HG03469 (cell line): ENCODE data around the gene CNOT1.

ENCODE experiments used
- ATAC-seq: cut with Tn5 transposase; IDR thresholded peaks from one replicate; pipeline ENCODE4 v1.9.1; 2021; ENCODE audit warnings: mild to moderate bottlenecking, moderate library complexity, moderate number of reproducible peaks; ENCODE audit not compliant: unreplicated experiment

The CNOT1 gene

DNA sequence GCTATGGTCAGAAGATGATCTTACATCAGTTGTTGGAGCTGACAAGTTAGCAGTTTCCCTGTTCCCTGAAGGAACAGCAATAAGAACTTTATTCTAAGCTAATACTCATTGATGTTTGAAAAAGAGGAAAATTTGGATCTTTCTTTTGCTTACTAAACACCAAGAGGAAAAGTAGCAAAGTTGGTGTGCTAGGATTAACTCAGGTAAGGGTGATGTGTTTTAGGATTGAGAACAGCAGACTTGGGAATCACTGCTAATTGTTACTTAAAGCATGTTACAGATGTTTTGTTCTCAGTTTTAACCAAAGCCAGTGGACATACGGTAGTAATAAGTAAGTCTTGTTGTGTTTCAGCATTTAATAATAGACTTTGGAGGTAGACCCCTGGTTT is 110.7 kb downstream of the CNOT1 start:
- ATAC-seq: no peak

DNA sequence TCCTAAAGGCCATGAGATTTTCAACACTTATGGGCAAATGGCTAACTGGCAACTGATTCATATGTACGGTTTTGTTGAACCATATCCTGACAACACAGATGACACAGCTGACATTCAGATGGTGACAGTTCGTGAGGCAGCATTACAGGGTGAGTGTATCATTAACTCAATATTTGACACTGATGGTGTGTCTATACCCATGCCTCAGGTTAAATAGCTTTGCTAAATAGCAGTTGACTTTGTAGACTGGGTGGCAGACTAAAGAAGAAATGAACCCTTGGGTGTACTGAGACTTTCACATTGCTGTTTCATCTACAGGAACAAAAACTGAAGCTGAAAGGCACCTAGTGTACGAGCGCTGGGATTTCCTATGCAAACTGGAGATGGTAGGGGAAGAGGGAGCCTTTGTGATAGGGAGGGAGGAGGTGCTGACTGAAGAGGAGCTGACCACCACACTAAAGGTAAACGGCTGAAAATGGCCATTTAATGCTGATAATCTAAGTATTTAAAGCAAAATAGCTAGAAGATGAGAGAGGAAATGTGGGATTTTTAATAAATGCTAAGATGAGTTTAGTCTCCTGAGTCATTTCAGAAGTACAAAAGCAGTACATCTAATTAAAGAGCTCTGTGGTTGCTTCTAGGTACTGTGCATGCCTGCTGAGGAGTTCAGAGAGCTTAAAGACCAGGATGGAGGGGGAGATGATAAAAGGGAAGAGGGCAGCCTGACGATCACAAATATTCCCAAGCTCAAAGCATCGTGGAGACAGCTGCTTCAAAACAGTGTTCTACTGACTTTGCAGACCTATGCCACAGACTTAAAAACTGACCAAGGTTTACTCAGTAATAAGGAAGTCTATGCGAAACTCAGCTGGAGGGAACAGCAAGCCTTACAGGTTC is 111.3 kb downstream of the CNOT1 start:
- peak; percentile 31 for ATAC-seq

DNA sequence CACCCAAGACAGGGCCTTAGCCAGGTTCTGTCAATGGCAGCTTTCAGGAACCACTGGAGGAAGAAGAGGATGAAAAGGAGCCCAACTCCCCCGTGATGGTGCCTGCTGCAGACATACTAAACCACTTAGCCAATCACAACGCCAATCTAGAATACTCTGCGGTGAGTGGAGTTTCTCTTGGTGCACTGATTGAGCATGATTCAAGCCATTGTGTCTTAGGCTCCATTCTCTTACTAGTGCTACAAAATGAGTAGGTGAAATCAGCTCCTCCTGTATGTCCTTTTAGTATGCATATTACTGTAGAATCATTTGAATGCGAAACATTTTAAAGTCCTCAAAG is 112.9 kb downstream of the CNOT1 start:
- no peak for ATAC-seq

DNA sequence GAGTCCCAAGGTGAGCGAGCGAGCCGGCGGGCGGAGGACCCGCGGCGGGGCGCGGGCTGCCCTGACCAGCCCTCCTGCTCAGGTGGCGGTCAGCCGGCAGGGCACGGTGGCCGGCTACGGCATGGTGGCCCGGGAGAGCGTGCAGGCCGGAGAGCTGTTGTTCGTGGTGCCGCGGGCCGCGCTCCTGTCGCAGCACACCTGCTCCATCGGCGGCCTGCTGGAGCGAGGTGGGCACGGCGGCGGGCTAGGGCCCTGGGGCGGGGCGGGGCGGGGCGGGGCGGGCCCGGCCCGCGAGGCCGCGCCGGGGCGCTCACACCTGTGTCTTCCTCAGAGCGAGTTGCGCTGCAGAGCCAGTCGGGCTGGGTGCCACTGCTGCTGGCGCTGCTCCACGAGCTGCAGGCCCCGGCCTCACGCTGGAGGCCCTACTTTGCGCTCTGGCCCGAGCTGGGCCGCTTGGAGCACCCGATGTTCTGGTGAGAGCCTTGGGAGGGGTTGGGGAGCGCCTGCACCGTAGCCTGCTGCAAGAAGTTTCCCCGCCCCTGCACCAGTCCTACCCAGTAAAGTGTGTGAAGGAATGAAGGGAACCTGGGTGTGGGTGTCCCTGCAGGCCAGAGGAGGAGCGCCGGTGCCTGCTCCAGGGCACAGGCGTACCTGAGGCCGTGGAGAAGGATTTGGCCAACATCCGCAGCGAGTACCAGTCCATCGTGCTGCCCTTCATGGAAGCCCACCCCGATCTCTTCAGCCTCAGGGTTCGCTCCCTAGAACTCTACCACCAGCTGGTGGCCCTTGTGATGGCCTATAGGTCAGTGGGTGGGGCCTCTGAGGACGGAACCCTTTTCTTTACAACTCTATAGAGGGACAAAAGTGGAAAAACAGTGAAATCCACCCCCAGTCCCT is 113.5 kb downstream of the CNOT1 start:
- ATAC-seq: peak; percentile 14

DNA sequence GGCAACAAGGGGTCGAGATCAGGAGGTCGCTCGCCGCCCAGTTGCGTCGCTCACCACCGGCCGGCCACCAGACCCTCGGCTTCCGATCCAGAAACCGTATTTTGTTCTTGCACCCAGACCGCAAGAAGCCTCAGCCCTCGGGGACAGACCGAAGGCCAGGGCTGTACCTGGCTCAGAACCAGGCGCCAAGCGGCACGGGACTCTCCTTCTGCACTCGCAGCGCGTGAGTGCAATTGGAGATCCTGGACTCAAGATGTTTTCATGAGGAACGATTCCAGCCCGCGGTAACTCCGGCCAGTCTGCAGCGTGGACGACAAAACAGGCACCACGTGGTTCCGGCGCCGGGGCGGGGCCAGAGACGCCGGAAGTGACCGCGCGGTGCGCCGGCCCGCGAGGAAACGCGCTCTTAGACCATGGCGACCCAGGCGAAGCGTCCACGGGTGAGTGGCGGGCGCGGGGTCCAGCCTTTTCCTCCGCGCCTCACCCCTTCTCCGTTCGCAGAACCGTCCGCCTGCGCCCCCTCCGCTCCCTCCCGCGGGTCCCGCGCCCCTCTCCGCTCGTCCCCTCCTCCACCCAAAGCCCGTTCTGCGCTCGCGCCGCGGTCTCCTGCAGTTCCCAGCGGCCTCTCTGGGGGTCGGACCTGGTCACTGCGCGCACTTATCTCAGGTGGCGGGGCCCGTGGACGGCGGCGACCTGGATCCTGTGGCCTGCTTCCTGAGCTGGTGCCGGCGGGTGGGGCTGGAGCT is 114.3 kb downstream of the CNOT1 start, which contains the start of gene SETD6:
Gene SETD6 (plus strand): TSS at position 393 of the 746 bp plus-strand sequence. CDS start 21 bp downstream, at position 414.
- peak; percentile 50 for ATAC-seq

DNA sequence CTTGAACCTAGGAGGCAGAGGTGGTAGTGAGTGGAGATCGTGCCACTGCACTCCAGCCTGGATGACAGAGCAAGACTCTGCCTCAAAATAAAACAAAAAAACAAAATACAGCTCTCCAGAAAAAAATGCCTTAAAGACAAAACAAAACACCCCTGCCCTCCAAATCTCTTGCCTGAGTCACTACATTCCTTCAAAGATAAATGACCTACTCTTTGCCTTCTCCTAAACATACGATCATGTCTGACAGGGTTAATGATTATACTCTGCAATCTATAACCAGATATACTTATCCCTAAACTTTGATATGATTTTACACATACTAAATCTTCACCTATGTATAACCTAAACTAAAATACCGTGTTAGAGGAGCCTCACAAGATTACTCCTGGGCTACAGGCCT is 115.8 kb downstream of the CNOT1 start:
- no peak for ATAC-seq

DNA sequence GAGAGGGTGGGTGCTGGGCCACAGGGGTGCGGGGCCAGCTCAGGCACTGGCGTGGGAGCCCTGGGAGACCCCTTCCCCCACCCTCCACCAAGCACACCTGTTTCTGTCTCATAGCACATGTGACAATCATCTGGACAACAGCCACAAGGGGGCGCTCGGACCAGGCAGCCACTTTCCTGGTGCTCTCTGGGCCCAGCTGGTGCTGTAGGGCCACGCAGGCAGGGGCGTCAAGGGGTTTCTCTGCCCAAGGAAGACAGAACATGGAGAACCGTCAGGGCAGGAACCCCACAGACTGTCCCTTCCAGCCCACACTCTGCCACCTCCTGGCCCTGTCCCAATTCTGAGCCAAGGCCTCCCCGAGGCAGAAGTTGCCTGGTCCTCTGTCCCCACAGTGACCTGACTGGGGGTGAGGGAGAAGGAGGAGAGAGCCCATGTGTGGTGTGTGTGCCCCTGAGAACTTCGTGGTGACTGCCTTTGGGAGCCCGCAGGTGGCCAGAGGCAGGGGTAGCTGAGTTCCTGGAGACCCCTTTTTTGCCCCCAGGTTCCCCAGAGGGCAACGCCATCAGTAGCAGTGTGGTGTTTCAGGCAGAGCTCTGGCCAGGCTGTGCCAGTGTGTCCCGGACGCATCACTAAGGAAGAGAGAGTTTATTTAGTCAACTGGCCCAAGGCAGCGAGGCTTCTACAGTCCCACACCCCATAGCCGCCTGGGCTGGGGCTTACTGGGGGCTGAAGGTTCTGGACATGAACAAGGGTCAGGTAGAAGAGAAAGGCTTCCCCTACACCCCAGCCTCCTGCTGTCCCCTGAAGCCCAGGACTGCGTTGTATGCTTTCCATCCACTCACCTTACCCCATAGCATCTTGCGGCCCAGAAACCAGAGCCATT is 117.5 kb downstream of the CNOT1 start:
- ATAC-seq: no peak

DNA sequence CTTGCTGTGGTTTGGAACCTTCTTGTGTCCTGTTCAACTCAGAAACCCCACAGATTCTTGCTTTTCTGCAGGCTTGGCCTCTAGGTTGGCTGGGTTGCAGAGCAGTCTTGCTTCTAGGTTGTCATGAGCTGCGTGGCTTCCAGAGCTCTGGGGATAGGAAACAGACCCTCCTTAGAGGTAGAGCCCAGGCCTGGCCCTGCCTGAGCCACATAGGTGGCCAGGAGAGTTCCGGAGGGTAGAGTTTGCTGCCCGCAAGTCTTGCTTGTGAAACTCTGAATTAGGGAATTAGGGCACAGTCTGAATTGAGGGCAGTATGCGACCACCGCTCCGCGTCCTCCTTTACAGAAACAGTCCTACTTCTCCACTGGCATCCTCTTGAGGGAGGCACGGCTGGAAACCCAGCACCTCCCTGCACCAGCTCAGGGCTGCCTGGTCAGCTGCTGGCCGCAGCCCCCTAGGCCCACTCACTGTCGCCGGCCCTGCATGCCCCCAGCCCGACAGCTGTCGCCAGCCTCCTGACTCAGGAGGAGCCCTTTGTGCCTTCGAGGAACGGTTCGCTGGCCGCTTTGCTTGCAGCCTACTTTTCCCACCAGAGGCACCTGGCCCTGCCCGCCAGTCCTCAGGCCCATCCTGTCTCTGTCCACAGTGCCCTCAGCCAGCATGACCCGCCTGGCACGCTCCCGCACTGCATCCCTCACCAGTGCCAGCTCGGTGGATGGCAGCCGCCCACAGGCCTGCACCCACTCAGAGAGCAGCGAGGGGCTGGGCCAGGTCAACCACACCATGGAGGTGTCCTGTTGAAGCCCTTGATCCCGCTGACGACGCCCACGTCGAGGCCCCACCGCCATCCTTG is 118.6 kb downstream of the CNOT1 start:
- ATAC-seq: no peak

DNA sequence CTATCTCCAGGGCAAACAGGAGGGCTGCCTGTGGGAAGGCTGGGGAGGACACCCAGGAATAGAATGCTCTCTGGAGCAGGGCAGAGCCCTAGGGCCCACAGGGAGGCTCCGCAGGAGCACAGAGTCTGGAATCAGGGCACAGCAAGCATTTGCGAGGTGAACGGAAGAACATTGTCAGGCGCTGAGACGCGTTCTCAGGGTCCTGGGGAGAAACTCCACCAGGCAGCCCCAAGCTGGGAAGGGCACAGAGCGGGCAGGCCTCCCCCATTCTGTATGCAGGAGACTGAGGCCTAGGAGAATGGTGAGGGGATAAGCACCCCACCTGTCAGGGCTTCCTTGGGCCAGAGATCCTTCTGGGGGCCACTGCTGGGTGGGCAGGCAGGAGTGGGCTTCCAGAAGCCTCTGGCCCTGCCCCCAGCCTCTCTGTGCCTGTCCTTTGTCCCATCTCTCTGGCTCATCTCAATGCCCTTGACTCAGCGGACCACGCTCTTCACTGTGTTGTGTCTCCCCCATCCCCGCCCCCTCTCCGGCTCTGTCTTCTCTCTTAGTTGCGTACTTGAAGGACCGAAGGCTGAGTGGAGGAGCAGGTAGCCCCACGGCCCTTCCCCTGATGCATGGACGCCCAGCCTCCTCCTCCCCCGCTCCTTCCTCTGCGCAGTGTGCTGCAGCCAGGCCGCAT is 119.4 kb downstream of the CNOT1 start:
- ATAC-seq: no peak

DNA sequence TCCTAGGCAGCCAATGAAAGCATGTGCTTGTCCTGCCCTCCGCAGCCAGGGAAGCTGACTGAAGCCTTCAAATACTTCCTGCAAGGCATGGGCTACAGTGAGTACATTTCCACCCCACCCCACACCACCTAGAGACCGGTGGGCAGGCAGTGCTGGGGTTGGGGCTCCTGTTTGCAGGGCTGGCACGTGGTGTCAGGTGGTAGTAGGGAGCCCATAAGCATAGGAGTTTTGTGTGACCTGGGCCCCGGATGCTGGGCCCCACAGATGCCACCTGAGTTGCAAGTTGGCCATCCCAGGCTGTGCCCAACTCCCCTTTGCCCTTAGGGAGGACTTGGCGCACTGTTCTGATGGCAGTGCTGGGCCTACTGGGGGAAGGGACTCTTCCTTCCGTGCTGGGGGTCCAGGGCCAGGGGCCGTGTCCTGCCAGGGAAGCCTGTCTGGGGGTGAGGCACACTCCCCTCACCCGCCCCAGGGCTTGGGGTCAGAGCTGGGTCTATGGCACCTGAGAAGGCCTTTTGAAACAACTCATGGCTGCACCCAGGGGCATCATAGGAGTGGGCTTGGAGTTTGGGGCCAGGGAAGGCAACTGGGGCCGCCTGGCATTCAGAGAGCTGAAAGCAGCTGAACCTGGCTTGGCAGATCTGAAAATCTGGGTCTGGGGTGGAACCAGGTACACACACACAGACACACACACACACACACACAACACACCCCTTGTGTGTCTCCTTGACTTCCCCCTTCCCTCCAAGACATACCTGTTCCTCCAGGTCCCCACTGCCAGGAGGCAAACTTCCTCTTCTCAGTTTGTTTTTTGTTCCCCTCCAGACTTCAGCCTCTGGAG is 120.2 kb downstream of the CNOT1 start:
- no peak for ATAC-seq

DNA sequence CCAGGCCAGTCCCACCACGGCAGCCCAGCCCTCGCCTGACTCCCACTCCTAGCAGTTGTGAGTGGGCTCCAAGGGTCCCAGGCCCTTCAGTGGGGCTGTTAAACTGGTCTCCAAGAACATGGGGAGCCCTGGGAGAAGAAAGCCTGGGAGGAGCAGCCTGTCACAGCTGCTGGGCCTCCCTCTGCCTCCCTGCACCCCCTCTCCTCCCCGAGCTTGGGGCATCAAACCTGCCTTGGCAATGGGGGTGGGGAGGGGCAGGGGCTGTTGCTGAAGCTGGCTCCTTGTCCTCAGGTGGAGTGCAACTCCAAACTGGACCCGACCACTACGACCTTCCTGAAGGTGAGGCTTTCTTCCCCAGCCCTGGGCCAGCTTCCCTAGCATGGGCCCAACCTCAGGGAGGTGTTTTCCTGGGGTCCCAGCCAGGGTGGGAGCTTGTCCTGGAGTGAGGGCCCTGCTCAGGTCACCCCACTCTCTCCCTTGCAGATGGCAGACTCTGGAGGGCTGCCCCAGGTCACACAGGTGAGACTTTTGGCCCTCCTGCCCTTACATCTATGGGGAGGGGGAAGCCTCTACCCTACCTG is 120.9 kb downstream of the CNOT1 start:
- no peak for ATAC-seq

DNA sequence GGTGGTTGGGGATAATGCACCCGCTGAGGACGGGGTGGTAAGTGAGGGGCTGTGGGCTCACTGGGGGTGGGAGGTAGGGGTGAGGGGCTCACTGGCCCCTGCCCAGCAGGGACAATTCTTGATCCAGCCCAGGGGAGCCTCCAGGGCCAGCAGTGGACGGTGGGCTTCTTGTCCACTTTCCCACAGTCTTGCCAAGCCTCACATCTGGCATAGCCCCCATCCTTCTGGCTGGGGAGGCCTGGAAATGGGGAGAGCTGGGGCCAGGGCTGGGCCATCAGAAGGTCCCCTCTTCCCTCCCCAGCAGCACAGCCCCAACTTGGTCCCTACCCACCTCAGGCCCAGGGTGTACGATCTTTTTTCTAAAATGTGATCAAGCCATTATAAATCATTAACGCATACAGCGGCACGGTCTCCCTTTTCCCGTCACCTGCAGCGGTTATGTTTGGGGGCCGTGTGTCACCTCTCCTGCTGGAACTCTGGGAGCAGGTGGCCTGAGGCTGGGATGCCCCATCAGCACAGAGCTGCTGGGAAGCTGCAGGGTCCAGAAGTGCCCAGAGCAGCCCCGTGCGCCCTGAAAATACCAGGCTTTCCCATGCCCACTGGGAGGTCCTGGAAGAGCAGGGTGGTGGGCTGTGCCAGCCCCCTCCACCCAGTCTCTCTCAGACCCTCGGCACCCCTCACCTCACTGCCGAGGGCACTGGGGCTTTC is 121.5 kb downstream of the CNOT1 start:
- ATAC-seq: no peak

DNA sequence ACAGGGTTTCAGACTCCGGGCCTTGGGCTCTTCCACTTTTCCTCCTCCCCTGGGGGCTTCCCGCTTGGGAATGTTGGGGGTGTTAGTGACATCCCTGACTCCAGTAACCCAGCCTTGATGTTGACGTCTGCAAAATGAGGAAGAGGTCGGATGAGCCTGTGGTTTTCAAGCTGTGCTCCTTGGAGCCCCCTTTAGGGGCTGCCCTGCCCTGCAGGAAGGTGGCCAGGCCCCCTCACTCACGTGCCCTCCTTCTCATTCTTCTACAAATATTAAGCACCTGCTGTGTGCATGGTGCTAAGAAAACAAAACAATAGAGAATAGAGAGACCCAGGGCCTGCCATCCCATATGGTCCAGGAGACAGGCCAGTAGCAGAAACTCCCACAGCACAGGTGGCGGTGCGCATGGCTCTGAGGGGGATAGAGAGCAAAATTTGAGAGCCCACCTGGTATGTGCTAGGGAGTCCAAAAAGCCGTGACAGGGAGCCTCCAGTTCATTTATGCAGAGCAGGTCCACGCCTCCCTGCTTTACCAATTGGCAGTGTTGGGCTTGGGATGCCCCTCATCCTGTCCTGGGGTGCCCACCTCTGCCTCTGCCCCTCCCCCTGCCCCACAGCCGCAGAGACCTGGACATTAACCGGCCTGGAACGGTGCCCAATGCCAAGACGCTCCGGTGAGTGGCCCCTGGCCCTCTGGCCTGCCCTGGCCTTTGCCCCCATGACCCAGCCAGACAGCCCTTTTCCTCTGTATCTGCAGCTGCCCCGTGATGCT is 122.2 kb downstream of the CNOT1 start:
- ATAC-seq: no peak

DNA sequence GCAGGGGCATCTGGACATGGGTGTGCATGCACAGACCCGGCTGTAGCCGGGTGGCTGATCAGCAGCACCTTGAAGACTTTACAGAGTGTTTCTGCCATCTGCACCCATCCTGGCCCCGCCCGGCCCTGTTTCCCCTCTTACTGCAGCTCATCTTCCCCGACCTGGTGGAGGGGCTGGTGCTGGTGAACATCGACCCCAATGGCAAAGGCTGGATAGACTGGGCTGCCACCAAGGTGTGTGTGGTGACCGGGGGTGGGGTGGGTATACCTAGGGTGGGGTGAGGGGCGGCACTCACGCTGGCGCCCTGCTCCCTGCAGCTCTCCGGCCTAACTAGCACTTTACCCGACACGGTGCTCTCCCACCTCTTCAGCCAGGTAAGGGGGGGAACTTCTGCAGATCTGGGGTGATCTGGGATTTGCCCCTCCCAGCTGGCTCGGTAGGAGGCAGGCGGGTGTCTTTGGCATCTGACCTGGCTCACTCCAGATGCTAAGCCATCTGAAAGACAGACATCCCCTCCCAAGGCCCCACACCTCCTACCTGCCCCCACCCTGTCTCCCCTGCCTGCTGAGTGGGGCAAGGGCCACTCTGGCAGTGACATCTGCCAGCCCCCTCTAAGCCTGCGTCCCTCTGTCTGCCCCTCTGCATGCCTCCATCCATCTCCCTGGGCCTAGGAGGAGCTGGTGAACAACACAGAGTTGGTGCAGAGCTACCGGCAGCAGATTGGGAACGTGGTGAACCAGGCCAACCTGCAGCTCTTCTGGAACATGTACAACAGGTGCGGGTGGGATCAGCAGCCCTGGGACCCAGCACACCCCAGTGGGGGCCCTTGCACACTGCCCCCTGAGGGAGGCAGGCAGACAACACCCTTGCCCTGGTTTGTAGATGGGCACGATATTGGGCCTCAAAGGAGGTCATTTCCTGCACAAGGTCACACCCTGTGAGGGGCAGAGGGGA is 123.1 kb downstream of the CNOT1 start:
- no peak for ATAC-seq
